DND-41 (cell line): ENCODE data around the gene NRXN2.
A peak's percentile ranks its signal among the peaks of the same experiment; 100 is the strongest.

Source experiments
- ATAC-seq: fragments of 200-7000 bp; cut with Tn5 transposase; 3 replicates; pipeline ENCODE4 v1.9.1; 2021; ENCODE audit warnings: low read depth; ENCODE audit not compliant: insufficient read depth
- DNase-seq: peaks from one replicate; pipeline ENCODE4 v3.0.0-alpha.2; 2020
- H2AFZ ChIP-seq: 2 replicates; pipeline ENCODE4 v1.6.0; 2012; ENCODE audit warnings: low read depth, low read length
- H3K27ac ChIP-seq: 2 replicates; pipeline ENCODE4 v1.5.1; 2012; ENCODE audit warnings: low read length, inconsistent platforms
- H3K27me3 ChIP-seq: fragments of 200-600 bp; sonication (generic); 2 replicates; pipeline ENCODE4 v1.6.0; 2012; ENCODE audit warnings: low read length, mild to moderate bottlenecking, inconsistent platforms; ENCODE audit not compliant: insufficient read depth, poor library complexity
- H3K36me3 ChIP-seq: 2 replicates; pipeline ENCODE4 v1.5.1; 2012; ENCODE audit warnings: low read length, inconsistent platforms; ENCODE audit not compliant: insufficient read depth
- H3K4me1 ChIP-seq: 2 replicates; pipeline ENCODE4 v1.5.1; 2012; ENCODE audit warnings: mild to moderate bottlenecking, low read length; ENCODE audit not compliant: insufficient read depth
- H3K4me2 ChIP-seq: 2 replicates; pipeline ENCODE4 v1.6.0; 2012; ENCODE audit warnings: mild to moderate bottlenecking, moderate library complexity, low read length, inconsistent platforms; ENCODE audit not compliant: insufficient read depth
- H3K4me3 ChIP-seq, 2 experiments: fragments of 200-600 bp in 1 of 2; shearing (Covaris generic) in 1 of 2; 2 replicates each; pipeline ENCODE4 v1.5.1; 2012 to 2016; ENCODE audit warnings: inconsistent platforms in 2 of 2, low read length in 2 of 2, mild to moderate bottlenecking in 2 of 2, low read depth in 1 of 2, moderate library complexity in 1 of 2
- H3K79me2 ChIP-seq: 2 replicates; pipeline ENCODE4 v1.6.0; 2012; ENCODE audit warnings: low read length, inconsistent platforms; ENCODE audit not compliant: insufficient read depth
- H3K9ac ChIP-seq: 2 replicates; pipeline ENCODE4 v1.6.0; 2012; ENCODE audit warnings: low read depth, mild to moderate bottlenecking, inconsistent platforms, low read length, moderate library complexity
- H3K9me3 ChIP-seq: 2 replicates; pipeline ENCODE4 v1.5.1; 2012; ENCODE audit warnings: low read length, moderate library complexity, mild to moderate bottlenecking, inconsistent platforms; ENCODE audit not compliant: insufficient read depth, severe bottlenecking
- H4K20me1 ChIP-seq: 2 replicates; pipeline ENCODE4 v1.6.0; 2012; ENCODE audit warnings: low read length; ENCODE audit not compliant: insufficient read depth
- CTCF ChIP-seq: IDR thresholded peaks from 2 replicates; pipeline ENCODE4 v1.5.1; 2012; ENCODE audit warnings: borderline replicate concordance, low read length, moderate library complexity, mild to moderate bottlenecking; ENCODE audit not compliant: poor library complexity, severe bottlenecking; ENCODE audit errors: extremely low read depth
- EZH2 ChIP-seq: IDR thresholded peaks from 3 replicates; pipeline ENCODE4 v1.6.1; 2012; ENCODE audit warnings: borderline replicate concordance, low read depth, mild to moderate bottlenecking, moderate library complexity, low read length, inconsistent platforms; ENCODE audit not compliant: severe bottlenecking

The NRXN2 gene

GRCh38 chr11:64745521-64746328 lies 22.7 kb upstream of the NRXN2 start:
- Histone ChIP-seq H3K4me3 (peak overlapping the region; percentile 24 to 65; a peak in 3 of 4 replicates), H2AFZ (peak overlapping the region; percentile 77), H4K20me1 (no peaks in the 10 kb centered on the region), H3K9ac (peak overlapping the region; percentile 92), H3K9me3 (no peaks in the 10 kb centered on the region), H3K4me2 (peak overlapping the region; percentile 77), H3K79me2 (no peaks in the 10 kb centered on the region), H3K36me3 (no peaks in the 10 kb centered on the region), H3K27me3 (no peaks in the 10 kb centered on the region), H3K27ac (peak overlapping the region; percentile 99), H3K4me1 (peaks cover 34% of the 10 kb centered on the region)
- no peak for TF ChIP-seq EZH2
- no peak for TF ChIP-seq CTCF
- ATAC-seq (peak; percentile 73), DNase-seq (peak; percentile 90)

GRCh38 chr11:64745189-64745520 lies 22.2 kb upstream of the NRXN2 start:
- Histone ChIP-seq H3K36me3 (no peaks in the 10 kb centered on the region), H3K27me3 (no peaks in the 10 kb centered on the region), H3K9me3 (no peaks in the 10 kb centered on the region), H3K27ac (peak overlapping the region; percentile 99), H3K4me2 (peak overlapping the region; percentile 77), H2AFZ (peak overlapping the region; percentile 77), H4K20me1 (no peaks in the 10 kb centered on the region), H3K9ac (peak overlapping the region; percentile 92), H3K79me2 (no peaks in the 10 kb centered on the region), H3K4me3 (peak overlapping the region; percentile 24 to 65; a peak in 3 of 4 replicates), H3K4me1 (peaks cover 34% of the 10 kb centered on the region)
- ATAC-seq (peak; percentile 72), DNase-seq (peak; percentile 98)
- no peak for TF ChIP-seq EZH2
- TF ChIP-seq CTCF, result no peak

GRCh38 chr11:64744544-64745188 lies 21.7 kb upstream of the NRXN2 start:
- Histone ChIP-seq H3K9me3 (no peaks in the 10 kb centered on the region), H3K4me3 (peak overlapping the region; percentile 24 to 65; a peak in 3 of 4 replicates), H3K9ac (peak overlapping the region; percentile 92), H3K4me1 (peaks cover 34% of the 10 kb centered on the region), H3K79me2 (no peaks in the 10 kb centered on the region), H3K27ac (peak overlapping the region; percentile 99), H3K27me3 (no peaks in the 10 kb centered on the region), H4K20me1 (no peaks in the 10 kb centered on the region), H3K36me3 (no peaks in the 10 kb centered on the region), H2AFZ (no peak overlapping the region), H3K4me2 (peak overlapping the region; percentile 77)
- TF ChIP-seq EZH2 (no peak), CTCF (no peak)
- DNase-seq, result no peak
- ATAC-seq, result no peak; the same call in 2 of the 3 replicates
